PC-9 (cell line): ENCODE results near the gene PRDM16. TPM values are rescaled to one million over a fixed set of nuclear protein-coding genes. Genes with fewer than 3 reads are reported as not detected.

Experiments
- BruUV-seq: library from RNA; stranded (reverse); fragments of 400-500 nt; replicated peaks from 2 replicates; lab custom pipeline; 2021; lab: Mats Ljungman, UMichigan
- CTCF ChIA-PET: fragments of 300-600 bp; sonication (Branson Sonifier 250); formaldehyde crosslinking; loops from one replicate; lab custom pipeline; 2022; ENCODE audit warnings: antibody characterized with exemption; lab: Charles Lee
- POLR2A ChIA-PET: fragments of 300-600 bp; sonication (Branson Sonifier 250); formaldehyde crosslinking; loops from one replicate; lab custom pipeline; 2022; ENCODE audit warnings: antibody characterized with exemption; ENCODE audit not compliant: unreplicated experiment; lab: Charles Lee
- DNase-seq, 2 experiments: peaks; one replicate each; pipeline versions ENCODE4 v3.0.0 to v3.0.0-alpha.2; 2015 to 2022; ENCODE audit warnings: mixed read lengths in 1 of 2
- H2AFZ ChIP-seq: fragments of 200-600 bp; sonication (generic); 2 replicates; pipeline ENCODE4 v1.8.1; 2017; ENCODE audit warnings: antibody characterized with exemption
- H3F3A ChIP-seq: fragments of 200-600 bp; sonication (generic); 2 replicates; pipeline ENCODE4 v1.8.1; 2017; ENCODE audit warnings: antibody characterized with exemption, mild to moderate bottlenecking, low read depth; ENCODE audit not compliant: insufficient read depth
- H3K27ac ChIP-seq: fragments of 200-600 bp; sonication (generic); 2 replicates; pipeline ENCODE4 v1.6.1; 2016; ENCODE audit warnings: mixed run types
- H3K27me3 ChIP-seq: fragments of 200-600 bp; sonication (generic); 2 replicates; pipeline ENCODE4 v1.6.1; 2016; ENCODE audit warnings: low read depth, mixed run types; ENCODE audit not compliant: insufficient read depth
- H3K36me3 ChIP-seq: fragments of 200-600 bp; sonication (generic); 2 replicates; pipeline ENCODE4 v1.6.1; 2016; ENCODE audit warnings: low read depth, mixed run types
- H3K4me1 ChIP-seq: fragments of 200-600 bp; sonication (generic); replicated peaks from 2 replicates; pipeline ENCODE4 v1.6.1; 2016; ENCODE audit warnings: mixed run types; ENCODE audit not compliant: insufficient read depth
- H3K4me2 ChIP-seq: fragments of 200-600 bp; sonication (generic); 2 replicates; pipeline ENCODE4 v1.6.1; 2017; ENCODE audit warnings: mixed run types
- H3K4me3 ChIP-seq: fragments of 200-600 bp; sonication (generic); 2 replicates; pipeline ENCODE4 v1.6.1; 2016; ENCODE audit warnings: mixed run types
- H3K79me2 ChIP-seq: fragments of 200-600 bp; sonication (generic); 2 replicates; pipeline ENCODE4 v1.6.1; 2017; ENCODE audit warnings: low read depth, mixed run types
- H3K9me2 ChIP-seq: fragments of 200-600 bp; sonication (generic); 2 replicates; pipeline ENCODE4 v1.8.1; 2017; ENCODE audit warnings: mild to moderate bottlenecking; ENCODE audit not compliant: insufficient read depth
- H3K9me3 ChIP-seq: fragments of 200-600 bp; sonication (generic); 2 replicates; pipeline ENCODE4 v1.8.1; 2016; ENCODE audit warnings: low read depth; ENCODE audit not compliant: insufficient read depth
- H4K20me1 ChIP-seq: fragments of 200-600 bp; sonication (generic); 2 replicates; pipeline ENCODE4 v1.8.1; 2017; ENCODE audit not compliant: insufficient read depth
- EZH2 ChIP-seq: fragments of 200-600 bp; sonication (generic); IDR thresholded peaks from 2 replicates; pipeline ENCODE4 v1.8.0; 2017; ENCODE audit warnings: antibody characterized with exemption, low read depth
- intact Hi-C: fragments of 100-400 bp; cut with micrococcal nuclease; formaldehyde crosslinking; loops from one replicate; pipeline ENCODE4 v1.10.0; 2022; ENCODE audit not compliant: unreplicated experiment
- total RNA-seq: library from RNA; stranded (reverse); gene quantifications from 2 replicates; pipeline ENCODE4 v1.2.3, GENCODE V29; 2021
- TF ChIP-seq, protein P1 (sequence below): fragments of 200-600 bp; sonication (generic); conservative IDR thresholded peaks from 2 replicates; pipeline ENCODE4 v1.6.1; 2017; ENCODE audit warnings: mixed run types, antibody characterized with exemption, mild to moderate bottlenecking, moderate library complexity

The PRDM16 gene
- total RNA-seq, 1 experiment from 2014 or later: not detected

DNA sequence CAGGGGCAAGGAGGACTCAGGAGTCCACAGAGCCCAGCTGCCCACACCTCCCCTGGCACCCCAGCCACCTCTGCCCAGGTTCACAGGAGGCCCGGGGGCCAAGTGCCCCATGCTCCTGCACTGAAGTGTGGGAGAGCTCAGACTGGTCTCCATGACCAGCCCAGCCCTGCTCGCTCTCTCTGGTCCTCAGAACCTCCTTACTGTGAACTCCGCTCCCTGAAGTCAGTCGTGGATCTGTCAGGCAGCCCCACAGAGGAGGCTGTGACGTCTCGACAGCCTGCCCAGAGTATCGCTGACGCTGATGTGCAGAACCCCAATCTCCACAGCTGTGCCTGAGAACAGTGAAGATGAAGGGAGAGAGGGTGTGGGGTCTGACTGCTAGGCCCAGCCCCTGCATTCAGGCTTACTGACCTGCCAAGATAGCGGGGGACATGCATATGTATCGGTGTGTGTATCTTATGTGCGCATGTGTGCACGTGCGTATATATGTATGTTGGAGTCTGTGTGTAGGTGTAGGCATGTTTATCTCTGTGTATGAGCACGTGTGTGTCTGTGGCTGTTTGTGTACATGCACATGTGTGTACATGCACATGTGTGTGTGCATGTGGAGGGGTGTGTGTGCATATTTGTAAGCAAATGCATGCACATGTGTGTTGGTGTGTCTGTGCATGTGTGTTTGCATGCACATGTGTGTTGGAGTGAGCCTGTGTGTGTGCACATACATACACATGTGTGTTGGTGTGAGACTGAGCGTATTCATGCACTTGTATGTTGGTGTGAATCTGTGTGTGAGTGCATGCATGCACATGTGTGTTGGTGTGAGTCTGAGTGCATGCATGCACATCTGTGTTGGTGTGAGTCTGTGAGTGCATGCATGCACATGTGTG, 267.0 kb downstream of the PRDM16 start:
- H3K9me2 ChIP-seq: no peaks in the 10 kb centered on the region
- no peak overlapping the region for H3K27ac ChIP-seq
- H3K79me2 ChIP-seq: no peaks in the 10 kb centered on the region
- no peaks in the 10 kb centered on the region for H4K20me1 ChIP-seq
- TF ChIP-seq, protein P1, sequence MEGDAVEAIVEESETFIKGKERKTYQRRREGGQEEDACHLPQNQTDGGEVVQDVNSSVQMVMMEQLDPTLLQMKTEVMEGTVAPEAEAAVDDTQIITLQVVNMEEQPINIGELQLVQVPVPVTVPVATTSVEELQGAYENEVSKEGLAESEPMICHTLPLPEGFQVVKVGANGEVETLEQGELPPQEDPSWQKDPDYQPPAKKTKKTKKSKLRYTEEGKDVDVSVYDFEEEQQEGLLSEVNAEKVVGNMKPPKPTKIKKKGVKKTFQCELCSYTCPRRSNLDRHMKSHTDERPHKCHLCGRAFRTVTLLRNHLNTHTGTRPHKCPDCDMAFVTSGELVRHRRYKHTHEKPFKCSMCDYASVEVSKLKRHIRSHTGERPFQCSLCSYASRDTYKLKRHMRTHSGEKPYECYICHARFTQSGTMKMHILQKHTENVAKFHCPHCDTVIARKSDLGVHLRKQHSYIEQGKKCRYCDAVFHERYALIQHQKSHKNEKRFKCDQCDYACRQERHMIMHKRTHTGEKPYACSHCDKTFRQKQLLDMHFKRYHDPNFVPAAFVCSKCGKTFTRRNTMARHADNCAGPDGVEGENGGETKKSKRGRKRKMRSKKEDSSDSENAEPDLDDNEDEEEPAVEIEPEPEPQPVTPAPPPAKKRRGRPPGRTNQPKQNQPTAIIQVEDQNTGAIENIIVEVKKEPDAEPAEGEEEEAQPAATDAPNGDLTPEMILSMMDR: no peak
- no peak for TF ChIP-seq EZH2
- ChIA-PET POLR2A (no interaction called here), CTCF (no interaction called here)
- H3K4me1 ChIP-seq: no peaks in the 10 kb centered on the region
- no peak overlapping the region for H2AFZ ChIP-seq
- H3F3A ChIP-seq: peaks cover 10% of the 10 kb centered on the region; the same call in 1 of the 2 replicates
- H3K4me3 ChIP-seq: no peak overlapping the region
- no peak for DNase-seq
- H3K36me3 ChIP-seq: no peaks in the 10 kb centered on the region
- intact Hi-C loops: no loop called here
- no peak overlapping the region for H3K4me2 ChIP-seq
- peaks cover 83% of the 10 kb centered on the region for H3K27me3 ChIP-seq
- no TSS peak for BruUV-seq
- no peaks in the 10 kb centered on the region for H3K9me3 ChIP-seq

DNA sequence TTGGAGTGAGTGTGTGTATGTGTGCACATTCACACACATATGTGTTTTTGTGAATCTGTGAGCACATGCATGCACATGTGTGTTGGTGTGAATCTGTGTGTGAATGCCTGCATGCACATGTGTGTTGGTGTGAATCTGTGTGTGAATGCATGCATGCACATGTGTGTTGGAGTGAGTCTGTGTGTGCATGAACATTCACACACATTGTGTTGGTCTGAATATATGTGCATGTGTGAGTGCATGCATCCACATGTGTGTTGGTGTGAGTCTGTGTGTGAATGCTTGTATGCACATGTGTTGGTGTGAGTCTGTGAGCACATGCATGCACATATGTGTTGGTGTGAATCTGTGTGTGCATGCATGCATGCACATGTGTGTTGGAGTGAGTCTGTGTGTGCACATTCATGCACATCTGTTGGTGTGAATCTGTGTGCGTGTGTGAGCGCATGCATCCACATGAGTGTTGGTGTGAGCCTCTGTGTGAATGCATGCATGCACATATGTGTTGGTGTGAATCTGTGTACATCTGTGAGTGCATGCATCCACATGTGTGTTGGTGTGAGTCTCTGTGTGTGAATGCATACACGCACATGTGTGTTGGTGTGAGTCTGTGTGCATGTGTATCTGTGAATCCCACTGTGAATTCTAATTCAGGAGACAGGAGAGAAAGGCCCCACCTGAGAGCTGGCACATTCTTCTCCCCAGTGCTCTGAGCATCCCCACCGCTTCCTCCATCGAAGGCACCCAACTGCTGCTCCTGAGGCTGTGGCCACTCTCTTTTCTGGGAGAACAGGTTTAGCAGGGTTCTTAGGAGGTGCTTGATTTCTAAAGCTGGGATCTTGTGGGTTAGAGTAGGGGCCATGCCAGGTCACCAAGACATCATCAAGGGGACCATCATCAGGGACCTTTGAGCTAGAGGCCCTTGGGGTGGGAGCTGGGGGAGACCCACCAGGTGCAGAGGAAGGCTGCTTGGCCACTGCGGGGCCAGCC, 267.9 kb downstream of the PRDM16 start:
- Histone ChIP-seq H3K36me3 (no peaks in the 10 kb centered on the region), H3K79me2 (no peaks in the 10 kb centered on the region), H4K20me1 (no peaks in the 10 kb centered on the region), H2AFZ (no peak overlapping the region), H3K27ac (no peak overlapping the region), H3K4me3 (no peak overlapping the region), H3K4me1 (no peaks in the 10 kb centered on the region), H3K4me2 (no peak overlapping the region), H3K9me3 (no peaks in the 10 kb centered on the region), H3K27me3 (peaks cover 83% of the 10 kb centered on the region), H3F3A (peaks cover 10% of the 10 kb centered on the region; the same call in 1 of the 2 replicates), H3K9me2 (no peaks in the 10 kb centered on the region)
- no peak for TF ChIP-seq EZH2
- TF ChIP-seq, protein P1: no peak
- POLR2A ChIA-PET: no interaction called here
- intact Hi-C loops: no loop called here
- DNase-seq: no peak
- BruUV-seq: no TSS peak
- CTCF ChIA-PET: no interaction called here
